NCI-H146 (cell line): ENCODE data around the gene KCNN2.
"Not testable (repeated sequence)": the region's sequence is repeated elsewhere in the genome, so short reads cannot be mapped to it uniquely, and the experiment has no call there.

Experiments
- DNase-seq: peaks from one replicate; lab custom pipeline; 2025; lab: John Stamatoyannopoulos, UW

Gene KCNN2

DNA sequence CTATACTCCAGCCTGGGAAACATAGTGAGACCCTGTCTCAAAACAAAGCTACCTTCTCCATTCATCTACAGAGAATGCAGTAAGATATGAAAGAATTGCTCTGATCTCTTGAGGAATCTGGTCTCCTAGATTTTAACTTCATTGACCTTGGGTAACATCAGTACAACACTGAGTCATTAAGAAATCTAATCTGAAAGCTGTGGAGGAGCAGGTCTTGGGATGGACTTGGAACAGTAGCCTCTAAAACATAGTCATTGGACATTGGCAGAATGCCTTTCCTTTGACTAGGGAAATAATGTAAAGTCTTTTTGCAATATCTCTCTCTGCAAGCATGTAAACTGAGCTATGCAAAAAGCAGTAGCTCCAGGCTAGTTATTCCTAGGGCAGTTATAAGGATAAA is 58.1 kb downstream of the KCNN2 start:
- DNase-seq: no peak

DNA sequence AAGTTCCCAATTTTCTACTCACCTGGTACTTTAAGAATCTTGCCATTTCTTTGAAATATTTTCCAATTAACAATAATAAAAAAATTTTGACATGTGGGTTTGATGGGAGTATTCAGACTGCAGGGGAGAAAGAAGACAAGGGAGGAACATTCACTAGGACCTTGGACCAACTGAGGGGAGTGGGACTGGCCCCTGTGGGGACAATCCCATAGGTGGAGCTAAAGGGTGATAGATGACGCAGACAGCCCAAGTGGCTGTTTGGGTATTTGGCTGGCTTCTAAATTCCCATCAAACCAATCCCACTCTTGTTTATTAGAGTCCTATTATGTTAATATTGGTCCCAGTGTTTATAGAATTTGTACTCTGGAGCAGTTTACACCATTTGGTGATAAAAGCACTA is 65.3 kb downstream of the KCNN2 start:
- DNase-seq: no peak

DNA sequence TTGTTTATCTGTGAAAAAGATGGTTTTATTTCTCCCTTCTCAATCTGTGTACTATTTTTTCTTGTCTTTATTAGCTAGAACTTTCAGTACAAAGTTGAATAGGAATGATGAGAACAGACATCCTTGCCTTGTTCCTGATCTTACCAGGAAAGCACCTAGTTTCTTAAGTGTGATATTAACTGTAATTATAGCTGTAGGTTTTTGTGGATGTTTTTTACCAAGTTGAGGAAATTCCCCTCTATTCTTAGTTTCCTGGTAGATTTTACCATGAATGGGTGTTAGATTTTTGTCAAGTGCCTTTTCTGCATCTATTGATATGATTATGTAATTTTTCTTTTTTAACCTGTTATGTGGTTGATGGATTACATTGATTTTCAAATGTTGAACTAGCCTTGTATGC is 68.7 kb downstream of the KCNN2 start:
- DNase-seq: no peak

DNA sequence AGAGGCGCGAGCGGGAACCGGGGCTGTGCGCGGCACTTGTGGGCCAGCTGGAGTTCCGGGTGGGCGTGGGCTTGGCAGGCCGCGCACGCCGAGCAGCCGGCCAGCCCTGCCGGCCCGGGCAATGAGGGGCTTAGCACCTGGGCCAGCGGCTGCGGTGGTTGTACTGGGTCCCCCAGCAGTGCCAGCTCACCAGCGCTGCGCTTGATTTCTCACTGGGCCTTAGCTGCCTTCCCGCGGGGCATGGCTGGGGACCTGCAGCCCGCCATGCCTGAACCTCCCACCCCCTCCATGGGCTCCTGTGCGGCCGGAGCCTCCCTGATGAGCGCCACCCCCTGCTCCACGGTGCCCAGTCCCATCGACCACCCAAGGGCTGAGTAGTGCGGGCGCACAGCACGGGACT is 70.8 kb downstream of the KCNN2 start:
- not testable (repeated sequence) for DNase-seq

- no peak for DNase-seq
Observed at GRCh38 chr5:114434396-114435219, 72.7 kb downstream of the KCNN2 start.

DNA sequence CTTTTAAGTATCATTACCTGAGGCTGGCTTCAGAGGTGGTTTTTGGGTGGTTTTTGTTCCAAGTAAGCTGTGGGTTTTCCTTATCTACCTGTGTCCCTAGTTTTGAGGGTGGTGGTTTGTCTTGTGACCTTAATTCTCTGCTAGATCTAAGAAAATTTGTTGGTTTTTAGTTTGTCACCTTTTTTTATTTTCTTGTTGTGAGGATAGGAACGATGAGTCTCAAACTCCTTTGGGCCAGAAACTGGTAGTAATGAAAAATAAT is 73.3 kb downstream of the KCNN2 start:
- no peak for DNase-seq

GRCh38 chr5:114435885-114436299 is 74.0 kb downstream of the KCNN2 start:
- no peak for DNase-seq

DNA sequence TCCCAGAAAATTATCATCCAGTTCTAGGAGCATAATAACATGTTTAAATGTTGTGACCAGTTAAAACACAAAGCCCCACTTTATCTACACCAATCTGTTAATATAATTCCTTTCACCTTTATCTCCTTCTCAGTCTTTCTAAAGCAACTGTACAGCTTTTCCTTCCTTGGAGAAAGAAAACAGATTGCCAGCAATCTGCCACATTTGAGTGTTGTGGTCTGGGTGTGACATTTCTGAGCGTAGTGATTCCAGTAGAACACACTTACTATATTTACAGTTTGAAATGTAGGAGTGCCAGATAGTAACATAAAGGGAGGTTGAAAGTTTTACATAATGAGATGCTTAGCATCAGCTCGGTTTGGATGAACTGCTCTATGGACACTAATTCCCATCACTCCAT is 76.1 kb downstream of the KCNN2 start:
- no peak for DNase-seq

DNA sequence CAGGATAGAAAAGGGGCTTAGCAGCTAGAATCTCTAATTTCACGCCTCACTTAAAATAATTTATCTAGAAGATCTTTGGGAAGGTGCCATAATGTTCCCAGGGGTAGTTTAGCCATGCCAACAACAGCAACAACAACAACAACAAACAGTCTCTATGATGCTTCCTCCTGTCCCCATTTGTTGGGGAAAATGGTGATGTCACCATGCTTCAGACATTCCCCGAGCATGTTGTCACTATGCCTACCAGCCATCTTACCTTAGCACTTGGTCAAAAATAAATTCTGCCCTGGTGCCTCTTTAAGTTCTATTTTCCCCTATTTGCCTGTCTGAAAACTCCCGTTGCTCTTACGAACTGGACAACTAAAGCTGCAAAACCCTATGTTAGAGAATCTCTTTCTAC is 76.6 kb downstream of the KCNN2 start:
- no peak for DNase-seq

- peak; percentile 30 for DNase-seq
Observed at GRCh38 chr5:114447084-114447773, 85.4 kb downstream of the KCNN2 start.

GRCh38 chr5:114448481-114448880 is 86.6 kb downstream of the KCNN2 start:
- DNase-seq: no peak

DNA sequence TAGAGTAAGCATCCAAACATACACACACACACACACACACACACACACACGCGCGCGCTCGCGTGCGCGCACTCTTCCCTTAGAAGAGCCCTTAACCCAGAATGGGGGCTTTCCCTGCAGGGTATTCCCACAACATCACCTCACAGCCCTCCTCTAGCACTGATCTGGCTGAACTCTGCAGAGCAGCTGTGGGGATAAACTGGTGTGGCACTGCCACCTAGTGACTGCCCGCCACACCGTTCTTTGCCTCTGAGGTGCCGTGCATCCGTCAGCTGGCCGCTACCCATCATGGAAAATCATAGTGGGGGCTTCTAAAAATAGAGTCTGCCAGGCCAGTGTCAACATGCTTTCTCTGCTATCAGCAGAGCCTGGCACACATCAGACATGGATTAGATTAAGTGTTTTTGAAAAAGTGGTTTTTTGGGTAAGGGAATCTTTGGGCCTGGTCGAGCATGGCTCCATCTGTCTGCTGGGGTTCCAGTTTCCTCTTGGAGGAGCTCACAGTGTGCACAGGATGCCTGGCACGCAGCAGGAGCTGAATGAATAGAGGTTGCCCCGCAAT is 88.1 kb downstream of the KCNN2 start:
- DNase-seq: peak; percentile 73

GRCh38 chr5:114450437-114450836 is 88.6 kb downstream of the KCNN2 start:
- DNase-seq: peak; percentile 49

DNA sequence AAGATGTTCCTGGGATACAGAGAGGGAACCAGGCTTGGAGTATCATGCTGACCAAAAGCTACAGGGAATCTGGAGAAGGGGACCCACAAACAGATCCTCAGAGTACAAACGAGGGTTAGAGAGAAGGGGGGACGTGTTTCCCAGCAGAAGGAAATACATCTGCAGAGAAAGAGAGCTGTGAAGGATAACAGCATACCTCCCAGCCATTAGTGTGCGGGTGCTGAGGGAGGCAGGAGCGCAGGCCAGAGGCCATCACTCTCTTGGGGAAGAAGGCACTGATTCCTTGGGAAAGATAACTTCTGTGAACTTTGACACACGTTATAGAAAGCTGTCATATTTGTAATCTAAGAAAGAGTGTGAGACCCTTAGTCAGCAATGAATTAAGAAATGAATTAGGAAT is 96.9 kb downstream of the KCNN2 start:
- no peak for DNase-seq

GRCh38 chr5:114467171-114467570 is 105.3 kb downstream of the KCNN2 start:
- no peak for DNase-seq

DNA sequence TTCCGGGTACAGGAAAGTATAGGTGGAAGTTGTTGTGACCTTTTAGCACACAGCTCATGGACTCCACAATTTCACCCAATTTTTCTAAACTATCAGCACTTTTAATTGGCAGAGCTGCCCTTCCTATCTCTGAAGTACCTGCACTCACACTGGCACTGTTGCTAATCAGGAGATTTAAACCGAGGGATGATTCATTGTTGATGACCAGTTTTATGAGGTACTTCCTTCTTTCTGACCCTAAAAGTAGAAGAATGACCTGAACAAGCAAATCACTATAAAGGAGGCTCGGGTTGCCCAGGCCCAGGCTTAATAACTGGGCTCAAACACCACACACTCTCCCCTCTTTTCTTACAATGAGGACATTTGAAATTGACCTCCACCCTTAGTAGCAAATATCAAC is 105.9 kb downstream of the KCNN2 start:
- no peak for DNase-seq

DNA sequence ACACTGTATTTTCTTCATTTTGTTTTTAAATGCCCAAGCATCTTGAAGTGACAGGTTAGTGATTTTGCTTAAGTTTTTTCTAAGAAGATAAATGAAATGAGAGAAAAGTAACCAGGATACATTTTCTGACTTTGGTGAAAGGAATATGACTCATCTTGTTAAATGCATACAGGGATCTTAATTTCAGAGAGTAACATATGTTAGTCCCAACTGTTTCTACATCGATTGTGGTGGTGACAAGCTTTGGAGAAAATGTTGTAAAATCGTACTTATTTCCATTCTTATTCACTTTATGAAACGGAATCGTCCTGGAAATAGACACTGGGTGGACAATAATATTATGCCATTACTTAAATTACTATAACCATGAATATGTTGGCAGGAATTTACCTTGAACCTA is 107.5 kb downstream of the KCNN2 start:
- no peak for DNase-seq

DNA sequence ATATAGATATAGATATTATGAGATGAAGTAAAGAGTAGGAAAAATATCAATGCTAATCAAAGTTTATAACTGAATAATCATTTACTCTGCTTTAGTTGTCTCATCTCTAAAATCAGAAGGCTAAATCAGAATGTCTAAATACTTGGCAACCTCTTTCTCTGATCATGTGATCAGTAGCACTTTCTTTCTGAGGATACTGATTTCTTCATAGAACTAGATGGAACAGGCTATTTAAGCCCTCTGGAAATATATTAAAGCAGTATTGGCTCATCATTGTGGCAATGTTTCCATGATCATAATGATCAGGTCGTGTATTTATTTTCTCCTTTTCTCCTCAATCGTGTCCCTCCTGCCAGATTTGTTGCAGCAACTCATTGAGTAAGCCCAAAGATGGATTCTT is 109.7 kb downstream of the KCNN2 start:
- DNase-seq: no peak

DNA sequence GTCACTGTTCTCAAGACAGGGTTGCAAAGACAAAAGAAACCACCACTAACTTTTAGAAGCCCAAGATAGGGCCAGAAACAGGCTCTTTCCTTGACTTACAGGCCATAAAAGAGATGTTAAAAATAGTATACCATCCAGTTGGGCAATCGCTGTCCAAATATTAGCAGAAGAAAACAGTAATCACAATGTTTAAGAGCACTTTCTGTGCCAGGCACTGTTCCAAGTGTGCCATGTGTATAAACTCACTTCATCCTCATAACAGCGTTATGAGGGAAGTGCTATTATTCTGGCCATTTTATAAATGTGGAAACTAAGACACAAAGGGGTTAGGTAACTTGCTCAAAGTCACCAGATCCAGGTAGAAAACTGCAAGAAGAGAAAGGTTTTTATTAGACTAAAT is 111.7 kb downstream of the KCNN2 start:
- DNase-seq: no peak

DNA sequence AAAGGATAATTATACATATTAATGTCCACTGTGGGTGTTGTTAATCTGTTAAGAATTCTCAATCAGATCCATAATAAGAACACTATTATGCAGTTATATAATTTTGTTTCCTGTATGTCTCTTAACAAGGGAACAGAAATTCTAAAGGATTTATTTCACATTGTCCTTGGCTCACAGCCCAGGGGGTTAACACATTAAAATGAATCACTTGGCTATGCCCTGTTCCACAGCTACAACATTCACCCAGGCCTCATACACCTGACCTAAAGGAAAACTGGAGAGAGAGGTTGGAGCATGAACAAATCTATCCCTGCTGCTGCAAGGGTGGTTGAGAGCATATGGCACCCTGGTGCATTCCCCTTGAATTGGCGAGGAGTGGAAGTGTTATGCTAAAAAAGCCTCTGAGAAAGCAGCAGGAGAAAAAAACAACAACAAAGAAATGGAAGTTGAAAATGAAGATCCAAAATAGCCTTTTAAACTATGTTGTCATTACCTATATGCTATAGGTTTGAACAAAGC is 116.0 kb downstream of the KCNN2 start:
- no peak for DNase-seq

GRCh38 chr5:114500756-114501155 is 138.9 kb downstream of the KCNN2 start:
- no peak for DNase-seq

GRCh38 chr5:114504560-114504959 is 142.7 kb downstream of the KCNN2 start:
- no peak for DNase-seq

GRCh38 chr5:114524221-114524620 is 162.4 kb downstream of the KCNN2 start:
- no peak for DNase-seq
